ENCODE data around the gene SHROOM3.

The SHROOM3 gene

GRCh38 chr4:76449362-76449767, 14.3 kb downstream of the SHROOM3 start:
- TF ChIP-seq NFIC (IDR thresholded peaks at IDR 0.05) (peak; percentile 91), CREB1 (IDR thresholded peaks at IDR 0.05; ENCODE audit: low read depth) (no peak), TEAD4 (IDR thresholded peaks at IDR 0.05) (peak; percentile 82), YY1 (IDR thresholded peaks at IDR 0.05; ENCODE audit: low read depth) (peak; percentile 46; the same call in 1 of the 2 replicates), TAF1 (IDR thresholded peaks at IDR 0.05; ENCODE audit: low read depth) (no peak), RAD21 (IDR thresholded peaks at IDR 0.05; ENCODE audit: low read depth) (no peak), EGR1 (IDR thresholded peaks at IDR 0.05) (no peak), MAX (IDR thresholded peaks at IDR 0.05) (peak; percentile 48; the same call in 1 of the 2 replicates), USF1 (IDR thresholded peaks at IDR 0.05) (peak; percentile 92), FOXM1 (IDR thresholded peaks at IDR 0.05; ENCODE audit: borderline replicate concordance, low read depth) (peak; percentile 90), ZBTB7A (IDR thresholded peaks at IDR 0.05; ENCODE audit: low read depth) (no peak), TCF12 (IDR thresholded peaks at IDR 0.05; ENCODE audit: low read depth) (peak; percentile 89), REST (IDR thresholded peaks at IDR 0.05; ENCODE audit: low read depth) (no peak), CEBPB (IDR thresholded peaks at IDR 0.05) (no peak), EP300 (IDR thresholded peaks at IDR 0.05; ENCODE audit: borderline replicate concordance) (peak; percentile 94)

- TF ChIP-seq CREB1 (IDR thresholded peaks at IDR 0.05; ENCODE audit: low read depth) (no peak), REST (IDR thresholded peaks at IDR 0.05; ENCODE audit: low read depth) (no peak), NFIC (IDR thresholded peaks at IDR 0.05) (no peak), ZBTB7A (IDR thresholded peaks at IDR 0.05; ENCODE audit: low read depth) (no peak), MAX (IDR thresholded peaks at IDR 0.05) (no peak), RAD21 (IDR thresholded peaks at IDR 0.05; ENCODE audit: low read depth) (no peak), YY1 (IDR thresholded peaks at IDR 0.05; ENCODE audit: low read depth) (no peak), TEAD4 (IDR thresholded peaks at IDR 0.05) (peak; percentile 37; the same call in 1 of the 2 replicates), USF1 (IDR thresholded peaks at IDR 0.05) (no peak), FOXM1 (IDR thresholded peaks at IDR 0.05; ENCODE audit: borderline replicate concordance, low read depth) (no peak), EP300 (IDR thresholded peaks at IDR 0.05; ENCODE audit: borderline replicate concordance) (no peak), CEBPB (IDR thresholded peaks at IDR 0.05) (peak; percentile 74), EGR1 (IDR thresholded peaks at IDR 0.05) (no peak), TCF12 (IDR thresholded peaks at IDR 0.05; ENCODE audit: low read depth) (no peak; the same call in 1 of the 2 replicates), TAF1 (IDR thresholded peaks at IDR 0.05; ENCODE audit: low read depth) (no peak)
Observed at GRCh38 chr4:76449833-76450232, 14.8 kb downstream of the SHROOM3 start.

GRCh38 chr4:76453232-76453631, 18.2 kb downstream of the SHROOM3 start:
- TF ChIP-seq USF1 (IDR thresholded peaks at IDR 0.05) = peak; percentile 26; the same call in 1 of the 2 replicates
- no peak for TF ChIP-seq FOXM1 (IDR thresholded peaks at IDR 0.05; ENCODE audit: borderline replicate concordance, low read depth)

- TF ChIP-seq RAD21 (IDR thresholded peaks at IDR 0.05; ENCODE audit: low read depth) (no peak), TCF12 (IDR thresholded peaks at IDR 0.05; ENCODE audit: low read depth) (peak; percentile 85), FOXM1 (IDR thresholded peaks at IDR 0.05; ENCODE audit: borderline replicate concordance, low read depth) (peak; percentile 73), TAF1 (IDR thresholded peaks at IDR 0.05; ENCODE audit: low read depth) (no peak), ZBTB7A (IDR thresholded peaks at IDR 0.05; ENCODE audit: low read depth) (no peak), TEAD4 (IDR thresholded peaks at IDR 0.05) (peak; percentile 68), EP300 (IDR thresholded peaks at IDR 0.05; ENCODE audit: borderline replicate concordance) (peak; percentile 91), MAX (IDR thresholded peaks at IDR 0.05) (0 out of 2 replicates have a peak, but pooled peaks have one; percentile 44), CEBPB (IDR thresholded peaks at IDR 0.05) (0 out of 2 replicates have a peak, but pooled peaks have one; percentile 26), YY1 (IDR thresholded peaks at IDR 0.05; ENCODE audit: low read depth) (no peak), NFIC (IDR thresholded peaks at IDR 0.05) (peak; percentile 55)
Observed at GRCh38 chr4:76457885-76458284, 22.9 kb downstream of the SHROOM3 start.

- TF ChIP-seq ZBTB7A (IDR thresholded peaks at IDR 0.05; ENCODE audit: low read depth) (no peak), CEBPB (IDR thresholded peaks at IDR 0.05) (peak; percentile 71)
Observed at GRCh38 chr4:76458297-76458696, 23.3 kb downstream of the SHROOM3 start.

All from Ishikawa (cell line).